Activated naive CD4-positive, alpha-beta T cell treated with Interleukin-2 at 50 U/mL for 16 hours (primary cell): ENCODE results near the gene CDH20.

Experiments used
- DNase-seq: peaks from one replicate; pipeline ENCODE4 v3.0.0-alpha.2; 2020

Gene CDH20

GRCh38 chr18:61432590-61432989, 99.4 kb downstream of the CDH20 start:
- no peak for DNase-seq

- DNase-seq: no peak
These were observed 101.9 kb downstream of the CDH20 start for GRCh38 chr18:61435064-61435652.

- no peak for DNase-seq
These were observed 110.0 kb downstream of the CDH20 start for GRCh38 chr18:61443081-61443725.

GRCh38 chr18:61448316-61448715, 115.1 kb downstream of the CDH20 start:
- no peak for DNase-seq

- DNase-seq: no peak
These were observed 126.8 kb downstream of the CDH20 start for GRCh38 chr18:61459896-61460648.

- no peak for DNase-seq
These were observed 131.4 kb downstream of the CDH20 start for GRCh38 chr18:61464551-61465142.

GRCh38 chr18:61466736-61467135, 133.5 kb downstream of the CDH20 start:
- no peak for DNase-seq

GRCh38 chr18:61470031-61470674, 136.9 kb downstream of the CDH20 start:
- DNase-seq: no peak

- no peak for DNase-seq
These were observed 138.3 kb downstream of the CDH20 start for GRCh38 chr18:61471541-61471940.

- DNase-seq: no peak
These were observed 138.7 kb downstream of the CDH20 start for GRCh38 chr18:61471942-61472341.

GRCh38 chr18:61474341-61474740, 141.1 kb downstream of the CDH20 start:
- no peak for DNase-seq

- no peak for DNase-seq
These were observed 141.7 kb downstream of the CDH20 start for GRCh38 chr18:61474918-61475317.

GRCh38 chr18:61475931-61476330, 142.7 kb downstream of the CDH20 start:
- no peak for DNase-seq

GRCh38 chr18:61489334-61489733, 156.1 kb downstream of the CDH20 start:
- no peak for DNase-seq

GRCh38 chr18:61496374-61496773, 163.1 kb downstream of the CDH20 start:
- no peak for DNase-seq

- DNase-seq: no peak
These were observed 164.2 kb downstream of the CDH20 start for GRCh38 chr18:61497422-61497821.

GRCh38 chr18:61502472-61502871, 169.2 kb downstream of the CDH20 start:
- DNase-seq: no peak

GRCh38 chr18:61503688-61504087, 170.5 kb downstream of the CDH20 start:
- DNase-seq: no peak

GRCh38 chr18:61528961-61529360, 195.7 kb downstream of the CDH20 start:
- DNase-seq: no peak

GRCh38 chr18:61530681-61531080, 197.5 kb downstream of the CDH20 start:
- DNase-seq: no peak

GRCh38 chr18:61531182-61531581, 198.0 kb downstream of the CDH20 start:
- DNase-seq: no peak

GRCh38 chr18:61531891-61532290, 198.7 kb downstream of the CDH20 start:
- no peak for DNase-seq

- DNase-seq: no peak
These were observed 202.2 kb downstream of the CDH20 start for GRCh38 chr18:61535401-61535800.
